IMR-90 (cell line): Measurements from ENCODE around the gene USP54.

Source experiments
- CTCF ChIP-seq: conservative IDR thresholded peaks from 2 replicates; pipeline ENCODE4 v1.5.1; 2012; ENCODE audit warnings: mild to moderate bottlenecking, low read depth, low read length, improper control_type of control experiment
- MXI1 ChIP-seq: IDR thresholded peaks from 2 replicates; pipeline ENCODE4 v1.6.1; 2012; ENCODE audit warnings: low read depth, mild to moderate bottlenecking, low read length, moderate library complexity, borderline replicate concordance
- POLR2A ChIP-seq: IDR thresholded peaks from 2 replicates; pipeline ENCODE4 v1.6.1; 2012; ENCODE audit warnings: mild to moderate bottlenecking, low read depth, low read length
- RAD21 ChIP-seq: IDR thresholded peaks from 2 replicates; pipeline ENCODE4 v1.6.1; 2012; ENCODE audit warnings: low read length, improper control_type of control experiment

GRCh38 chr10:73639286-73639685 lies 48.1 kb upstream of the USP54 start:
- no peak for TF ChIP-seq CTCF
- TF ChIP-seq MXI1, result no peak
- no peak for TF ChIP-seq RAD21
- no peak for TF ChIP-seq POLR2A
